Motor neuron (in vitro differentiated cells): ENCODE results near the gene WRAP53. TPM values are rescaled to one million over a fixed set of nuclear protein-coding genes. Genes with fewer than 3 reads are reported as not detected.

Experiments
- ATAC-seq, 8 experiments: fragments of 200-7000 bp; cut with Tn5 transposase; replicated peaks in 6 of 8; 2 replicates each; pipeline ENCODE4 v1.8.0; 2021; ENCODE audit warnings: mild to moderate bottlenecking in 8 of 8, moderate library complexity in 8 of 8
- H3K27ac ChIP-seq, 2 donors: fragments of 250-450 bp; sonication (Bioruptor Pico); 2 replicates each; pipeline ENCODE4 v1.9.0; 2021; ENCODE audit warnings: antibody characterized with exemption in 2 of 2, mild to moderate bottlenecking in 2 of 2, moderate library complexity in 1 of 2
- H3K4me1 ChIP-seq, 2 donors: fragments of 250-450 bp; sonication (Bioruptor Pico); replicated peaks in 1 of 2; 2 replicates each; pipeline ENCODE4 v1.6.1; 2021; ENCODE audit warnings: antibody characterized with exemption in 2 of 2, mild to moderate bottlenecking in 2 of 2, moderate library complexity in 1 of 2
- H3K4me3 ChIP-seq, 5 donors: fragments of 250-450 bp; sonication (Bioruptor Pico); 2 replicates each; pipeline ENCODE4 v1.9.0; 2021; ENCODE audit warnings: antibody characterized with exemption in 5 of 5, mild to moderate bottlenecking in 5 of 5, moderate library complexity in 4 of 5
- WGBS, 10 experiments: fragments of 450-650 bp; shearing (Covaris generic); methylation state at CpG; one replicate each; pipeline ENCODE4 v1.0.0; 2022; 5-methylcytosine and 5-hydroxymethylcytosine counted together
- in situ Hi-C, 9 experiments: fragments of 400-800 bp; cut with MboI; loops; one replicate each; pipeline ENCODE4 v1.15.0; 2021; ENCODE audit warnings: low sequenced_read_pairs in 9 of 9, low pct_unique_long_range_greater_than_20kb in 2 of 9; ENCODE audit not compliant: unreplicated experiment in 9 of 9
- total RNA-seq, 8 experiments: library from RNA; unstranded; fragments of 300-600 nt; gene quantifications; 2 replicates each; pipeline versions ENCODE4 v1.2.3 to v1.2.4, GENCODE V29; 2022

The WRAP53 gene
- total RNA-seq, 8 experiments from 2014 or later: 6.9 to 20.1 (median 13.2) TPM

GRCh38 chr17:7687072-7687907 lies 987 bp upstream of the WRAP53 start, which contains the start of gene TP53:
Gene TP53 (minus strand): TSS chr17:7687490. CDS start chr17:7676594, 10,896 bp downstream.
- in situ Hi-C loops: no loop called here
- WGBS, 10 experiments: 0 to 2% (median 0%) methylated on average over 1 to 17 of the region's 30 CpGs
- H3K27ac ChIP-seq: peak within 1 kb of the TSS; percentile 100
- peak; percentile 6 to 33 (median 16) for ATAC-seq
- peaks cover 4 to 11% of the 10 kb centered on the region in 2 donors for H3K4me1 ChIP-seq
- peak within 1 kb of the TSS; percentile 45 to 95 (median 67) for H3K4me3 ChIP-seq

GRCh38 chr17:7688808-7689316 lies 585 bp downstream of the WRAP53 start:
- Histone ChIP-seq H3K27ac (no peak overlapping the region), H3K4me1 (peaks cover 3 to 11% of the 10 kb centered on the region in 2 donors), H3K4me3 (peak overlapping the region; percentile 45 to 95 (median 67))
- ATAC-seq: no peak
- 0 to 40% (median 0%) methylated on average over 1 to 9 of the region's 13 CpGs; no CpG with 5 or more reads in 3 of the 10 experiments for WGBS, 10 experiments
- in situ Hi-C loops: no loop called here

GRCh38 chr17:7695586-7695985 lies 7.3 kb downstream of the WRAP53 start:
- no peaks in the 10 kb centered on the region for H3K4me1 ChIP-seq
- no peak for ATAC-seq
- no peak overlapping the region for H3K4me3 ChIP-seq
- 86 to 100% (median 98%) methylated on average over 1 to 10 of the region's 10 CpGs; no CpG with 5 or more reads in 1 of the 10 experiments for WGBS, 10 experiments
- no peak overlapping the region for H3K27ac ChIP-seq
- in situ Hi-C loops: no loop called here

- 90 to 100% (median 98%) methylated on average over 1 to 4 of the region's 4 CpGs for WGBS, 10 experiments
- in situ Hi-C loops: no loop called here
- no peak overlapping the region for H3K4me3 ChIP-seq
- H3K27ac ChIP-seq: no peak overlapping the region
- peaks cover under 1 to 3% of the 10 kb centered on the region in 2 donors for H3K4me1 ChIP-seq
- no peak for ATAC-seq
Observed at GRCh38 chr17:7697828-7698588, 9.7 kb downstream of the WRAP53 start.

GRCh38 chr17:7700510-7700909 lies 12.2 kb downstream of the WRAP53 start:
- no peak for ATAC-seq

GRCh38 chr17:7701681-7702080 lies 13.4 kb downstream of the WRAP53 start:
- in situ Hi-C loops: loop anchor here in 1 of 9 experiments (25.0 kb wide), 1 partner anchor 136 kb away; the partner anchor contains the start of gene KDM6B
- Histone ChIP-seq H3K4me3 (no peak overlapping the region), H3K27ac (no peak overlapping the region), H3K4me1 (peaks cover 22 to 25% of the 10 kb centered on the region in 2 donors)
- WGBS, 10 experiments: 85 to 100% (median 93%) methylated on average over 2 to 10 of the region's 14 CpGs; no CpG with 5 or more reads in 6 of the 10 experiments
- ATAC-seq: no peak

More at GRCh38 chr17:7700510-7700909, 12.2 kb downstream of the WRAP53 start:
- in situ Hi-C loops: loop anchor here in 1 of 9 experiments (25.0 kb wide), 1 partner anchor 137 kb away; the partner anchor contains the start of gene KDM6B
- WGBS, 10 experiments: 76 to 100% (median 91%) methylated on average over 1 to 5 of the region's 7 CpGs; no CpG with 5 or more reads in 2 of the 10 experiments
- Histone ChIP-seq H3K4me1 (peaks cover 15 to 16% of the 10 kb centered on the region in 2 donors), H3K4me3 (no peak overlapping the region), H3K27ac (no peak overlapping the region)

GRCh38 chr17:7702776-7703175 lies 14.5 kb downstream of the WRAP53 start:
- H3K27ac ChIP-seq: peak overlapping the region; percentile 41 to 43
- H3K4me1 ChIP-seq: peaks cover 30 to 31% of the 10 kb centered on the region in 2 donors
- no peak for ATAC-seq
- H3K4me3 ChIP-seq: no peak overlapping the region
- in situ Hi-C loops: loop anchor here in 1 of 9 experiments (25.0 kb wide), 1 partner anchor 135 kb away; the partner anchor contains the start of gene KDM6B
- 80 to 100% (median 80%) methylated on average over 1 of the region's 13 CpGs; no CpG with 5 or more reads in 7 of the 10 experiments for WGBS, 10 experiments

- Histone ChIP-seq H3K4me3 (peak overlapping the region; percentile 80 to 98 (median 93)), H3K4me1 (peaks cover 30 to 31% of the 10 kb centered on the region in 2 donors), H3K27ac (peak overlapping the region; percentile 10 to 41)
- in situ Hi-C loops: loop anchor here in 1 of 9 experiments (25.0 kb wide), 1 partner anchor 133 kb away; the partner anchor contains the start of gene KDM6B
- 0 to 44% (median 17%) methylated on average over 2 to 9 of the region's 24 CpGs; no CpG with 5 or more reads in 4 of the 10 experiments for whole genome bisulfite sequencing, 10 experiments
- peak; percentile 63 to 80 (median 74) for ATAC-seq
Observed at GRCh38 chr17:7703584-7704479, 15.6 kb downstream of the WRAP53 start.

- Histone ChIP-seq H3K27ac (peak within 1 kb of the TSS; percentile 58 to 75), H3K4me3 (peak within 1 kb of the TSS; percentile 80 to 98 (median 93)), H3K4me1 (peaks cover 30 to 31% of the 10 kb centered on the region in 2 donors)
- ATAC-seq: peak; percentile 53 to 84 (median 60)
- in situ Hi-C loops: loop anchor here in 1 of 9 experiments (25.0 kb wide), 1 partner anchor 133 kb away; the partner anchor contains the start of gene KDM6B
- WGBS, 10 experiments: 0 to 4% (median 0%) methylated on average over 1 to 5 of the region's 45 CpGs; no CpG with 5 or more reads in 6 of the 10 experiments
Observed at GRCh38 chr17:7704601-7705268, 16.5 kb downstream of the WRAP53 start, which contains the start of gene EFNB3. Gene EFNB3 (plus strand): TSS chr17:7705202. CDS start chr17:7705599, 397 bp downstream.

GRCh38 chr17:7705269-7706255 lies 17.3 kb downstream of the WRAP53 start:
- in situ Hi-C loops: loop anchor here in 1 of 9 experiments (25.0 kb wide), 1 partner anchor 132 kb away; the partner anchor contains the start of gene KDM6B
- Histone ChIP-seq H3K27ac (peak overlapping the region; percentile 58 to 75), H3K4me1 (peaks cover 30 to 31% of the 10 kb centered on the region in 2 donors), H3K4me3 (peak overlapping the region; percentile 80 to 98 (median 93))
- peak in 7 of 8 experiments; percentile 7 to 52 (median 36) for ATAC-seq
- 0 to 10% methylated on average over 2 of the region's 50 CpGs; no CpG with 5 or more reads in 8 of the 10 experiments for WGBS, 10 experiments
